OCI-LY1 (cell line): ENCODE measurements around the gene PJA2.
"Not testable (repeated sequence)": the region's sequence is repeated elsewhere in the genome, so short reads cannot be mapped to it uniquely, and the experiment has no call there.

Experiments used
- H2AFZ ChIP-seq: fragments of 200-600 bp; sonication (generic), shearing (Covaris generic); 2 replicates; pipeline ENCODE4 v1.6.0; 2014; ENCODE audit warnings: antibody characterized with exemption, mild to moderate bottlenecking, low read length
- H3F3A ChIP-seq: fragments of 200-600 bp; sonication (generic), shearing (Covaris generic); 2 replicates; pipeline ENCODE4 v1.6.0; 2014; ENCODE audit warnings: mild to moderate bottlenecking, antibody characterized with exemption, low read length, moderate library complexity; ENCODE audit not compliant: insufficient read depth
- H3K27ac ChIP-seq: fragments of 200-600 bp; sonication (generic); 2 replicates; pipeline ENCODE4 v1.5.1; 2014; ENCODE audit warnings: low read length, mixed run types, mild to moderate bottlenecking, low read depth; ENCODE audit not compliant: poor library complexity, severe bottlenecking
- H3K27me3 ChIP-seq: fragments of 200-600 bp; sonication (generic); 2 replicates; pipeline ENCODE4 v1.6.0; 2014; ENCODE audit warnings: antibody characterized with exemption, mild to moderate bottlenecking, low read length, moderate library complexity; ENCODE audit not compliant: insufficient read depth
- H3K36me3 ChIP-seq: fragments of 200-600 bp; sonication (generic); 2 replicates; pipeline ENCODE4 v1.6.1; 2014; ENCODE audit warnings: mild to moderate bottlenecking, antibody characterized with exemption, low read length, moderate library complexity, mixed read lengths; ENCODE audit not compliant: insufficient read depth
- H3K4me1 ChIP-seq: fragments of 200-600 bp; sonication (generic); 2 replicates; pipeline ENCODE4 v1.5.1; 2014; ENCODE audit warnings: mild to moderate bottlenecking, low read length, moderate library complexity; ENCODE audit not compliant: insufficient read depth, severe bottlenecking
- H3K4me2 ChIP-seq: fragments of 200-600 bp; sonication (generic), shearing (Covaris generic); 2 replicates; pipeline ENCODE4 v1.6.1; 2014; ENCODE audit warnings: low read length
- H3K4me3 ChIP-seq: fragments of 200-600 bp; sonication (generic); 2 replicates; pipeline ENCODE4 v1.5.1; 2014; ENCODE audit warnings: low read length, low read depth, mild to moderate bottlenecking, mixed read lengths; ENCODE audit not compliant: poor library complexity, severe bottlenecking
- H3K79me2 ChIP-seq: fragments of 200-600 bp; shearing (Covaris generic); 2 replicates; pipeline ENCODE4 v1.6.1; 2016; ENCODE audit warnings: mixed run types, low read length, mixed read lengths; ENCODE audit not compliant: insufficient read depth
- H3K9ac ChIP-seq: fragments of 200-600 bp; sonication (generic), shearing (Covaris generic); 2 replicates; pipeline ENCODE4 v1.6.1; 2014; ENCODE audit warnings: mild to moderate bottlenecking, low read length, mixed read lengths
- H3K9me2 ChIP-seq: fragments of 200-600 bp; sonication (generic), shearing (Covaris generic); 2 replicates; pipeline ENCODE4 v1.6.1; 2014; ENCODE audit warnings: low read depth, mild to moderate bottlenecking, low read length, mixed read lengths
- H3K9me3 ChIP-seq: fragments of 200-600 bp; shearing (Covaris generic); 2 replicates; pipeline ENCODE4 v1.6.1; 2014; ENCODE audit warnings: low read length, mixed read lengths
- H4K20me1 ChIP-seq: fragments of 200-600 bp; sonication (generic), shearing (Covaris generic); 2 replicates; pipeline ENCODE4 v1.6.0; 2016; ENCODE audit warnings: mild to moderate bottlenecking, low read length; ENCODE audit not compliant: insufficient read depth
- EZH2 ChIP-seq: fragments of 200-600 bp; sonication (generic), shearing (Covaris generic); IDR thresholded peaks from 2 replicates; pipeline ENCODE4 v1.8.0; 2017; ENCODE audit warnings: borderline replicate concordance, mixed run types, mild to moderate bottlenecking, antibody characterized with exemption, low read length, moderate library complexity, mixed read lengths
- TF ChIP-seq, protein P1 (sequence below): fragments of 200-600 bp; sonication (generic), shearing (Covaris generic); IDR thresholded peaks from 2 replicates; pipeline ENCODE4 v1.5.1; 2017; ENCODE audit warnings: mild to moderate bottlenecking, antibody characterized with exemption, low read length, moderate library complexity, mixed read lengths

PJA2 gene

DNA sequence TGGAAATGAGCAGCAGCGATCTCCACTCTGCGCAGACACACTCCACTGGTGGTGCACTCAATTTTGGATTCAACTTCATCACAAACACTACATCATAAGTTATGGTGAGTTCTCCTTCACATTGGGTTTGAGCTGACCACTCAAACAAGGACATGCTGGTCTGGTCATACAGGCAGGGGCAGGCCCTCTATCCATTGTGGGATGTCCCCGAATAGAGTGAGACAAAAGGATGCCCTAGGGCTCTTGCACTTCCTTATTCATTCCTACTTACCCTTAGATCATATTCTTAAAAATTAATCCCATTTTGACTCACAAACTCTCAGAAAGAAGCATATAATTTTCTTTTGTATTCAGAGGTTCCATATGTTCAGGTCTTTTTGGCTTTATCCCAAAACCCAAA is 16.3 kb upstream of the PJA2 start:
- H3K9ac ChIP-seq: no peak overlapping the region
- no peak overlapping the region for H3K4me3 ChIP-seq
- H3K79me2 ChIP-seq: no peaks in the 10 kb centered on the region
- no peaks in the 10 kb centered on the region for H3K4me1 ChIP-seq
- no peak overlapping the region for H3K27ac ChIP-seq
- H4K20me1 ChIP-seq: no peaks in the 10 kb centered on the region
- H2AFZ ChIP-seq: no peak overlapping the region
- H3F3A ChIP-seq: no peaks in the 10 kb centered on the region
- H3K4me2 ChIP-seq: no peak overlapping the region
- TF ChIP-seq, protein P1, sequence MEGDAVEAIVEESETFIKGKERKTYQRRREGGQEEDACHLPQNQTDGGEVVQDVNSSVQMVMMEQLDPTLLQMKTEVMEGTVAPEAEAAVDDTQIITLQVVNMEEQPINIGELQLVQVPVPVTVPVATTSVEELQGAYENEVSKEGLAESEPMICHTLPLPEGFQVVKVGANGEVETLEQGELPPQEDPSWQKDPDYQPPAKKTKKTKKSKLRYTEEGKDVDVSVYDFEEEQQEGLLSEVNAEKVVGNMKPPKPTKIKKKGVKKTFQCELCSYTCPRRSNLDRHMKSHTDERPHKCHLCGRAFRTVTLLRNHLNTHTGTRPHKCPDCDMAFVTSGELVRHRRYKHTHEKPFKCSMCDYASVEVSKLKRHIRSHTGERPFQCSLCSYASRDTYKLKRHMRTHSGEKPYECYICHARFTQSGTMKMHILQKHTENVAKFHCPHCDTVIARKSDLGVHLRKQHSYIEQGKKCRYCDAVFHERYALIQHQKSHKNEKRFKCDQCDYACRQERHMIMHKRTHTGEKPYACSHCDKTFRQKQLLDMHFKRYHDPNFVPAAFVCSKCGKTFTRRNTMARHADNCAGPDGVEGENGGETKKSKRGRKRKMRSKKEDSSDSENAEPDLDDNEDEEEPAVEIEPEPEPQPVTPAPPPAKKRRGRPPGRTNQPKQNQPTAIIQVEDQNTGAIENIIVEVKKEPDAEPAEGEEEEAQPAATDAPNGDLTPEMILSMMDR: no peak
- no peak for TF ChIP-seq EZH2
- H3K9me3 ChIP-seq: no peaks in the 10 kb centered on the region
- no peaks in the 10 kb centered on the region for H3K36me3 ChIP-seq
- no peaks in the 10 kb centered on the region for H3K9me2 ChIP-seq
- no peaks in the 10 kb centered on the region for H3K27me3 ChIP-seq

DNA sequence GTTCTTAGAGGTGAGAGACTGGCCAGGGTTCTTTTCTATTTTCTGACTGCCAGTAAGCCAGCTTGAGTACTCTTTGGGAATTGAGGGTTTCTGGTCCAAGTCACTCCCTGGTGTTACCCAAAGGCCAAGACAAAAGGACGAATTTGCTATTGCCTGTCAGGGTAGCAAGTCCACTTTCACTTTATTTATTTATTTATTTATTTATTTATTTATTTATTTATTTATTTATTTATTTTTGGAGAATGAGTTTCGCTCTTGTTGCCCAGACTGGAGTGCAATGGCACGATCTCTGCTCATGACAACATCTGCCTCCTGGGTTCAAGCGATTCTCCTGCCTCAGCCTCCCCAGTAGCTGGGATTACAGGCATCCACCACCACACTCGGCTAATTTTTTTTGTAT is 15.7 kb upstream of the PJA2 start:
- not testable (repeated sequence) for H3K9me2 ChIP-seq, H4K20me1 ChIP-seq, H3K9me3 ChIP-seq, H2AFZ ChIP-seq, H3F3A ChIP-seq, H3K27ac ChIP-seq, H3K4me2 ChIP-seq, H3K9ac ChIP-seq, H3K4me1 ChIP-seq, H3K27me3 ChIP-seq, H3K79me2 ChIP-seq, H3K4me3 ChIP-seq, H3K36me3 ChIP-seq

DNA sequence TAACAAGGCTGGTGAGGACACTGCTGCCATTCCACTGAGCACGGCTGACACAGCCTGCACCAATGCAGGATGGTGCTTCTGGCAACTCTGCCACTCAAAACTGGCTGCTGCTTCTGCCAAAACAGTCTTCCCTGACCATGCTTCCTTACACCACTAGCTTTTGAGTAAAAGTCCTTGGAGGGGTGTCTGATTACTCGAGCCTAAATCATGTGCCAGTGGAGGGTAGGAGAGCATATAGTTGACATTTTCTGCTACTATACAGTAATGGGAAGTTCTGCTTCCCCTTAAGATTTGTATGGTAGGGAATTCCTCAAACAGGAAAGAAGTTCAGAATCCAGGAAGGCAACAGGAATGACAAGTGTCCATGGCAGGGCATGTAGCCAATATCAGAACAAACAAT is 12.2 kb upstream of the PJA2 start:
- H3K9me2 ChIP-seq: no peaks in the 10 kb centered on the region
- no peak for TF ChIP-seq EZH2
- TF ChIP-seq, protein P1: no peak
- no peaks in the 10 kb centered on the region for H3K4me1 ChIP-seq
- no peaks in the 10 kb centered on the region for H3K36me3 ChIP-seq
- no peak overlapping the region for H3K9ac ChIP-seq
- H3K9me3 ChIP-seq: no peaks in the 10 kb centered on the region
- H2AFZ ChIP-seq: no peak overlapping the region
- H3K27me3 ChIP-seq: no peaks in the 10 kb centered on the region
- no peak overlapping the region for H3K4me2 ChIP-seq
- no peaks in the 10 kb centered on the region for H3F3A ChIP-seq
- H3K4me3 ChIP-seq: no peak overlapping the region
- no peak overlapping the region for H3K27ac ChIP-seq
- no peaks in the 10 kb centered on the region for H3K79me2 ChIP-seq
- no peaks in the 10 kb centered on the region for H4K20me1 ChIP-seq

DNA sequence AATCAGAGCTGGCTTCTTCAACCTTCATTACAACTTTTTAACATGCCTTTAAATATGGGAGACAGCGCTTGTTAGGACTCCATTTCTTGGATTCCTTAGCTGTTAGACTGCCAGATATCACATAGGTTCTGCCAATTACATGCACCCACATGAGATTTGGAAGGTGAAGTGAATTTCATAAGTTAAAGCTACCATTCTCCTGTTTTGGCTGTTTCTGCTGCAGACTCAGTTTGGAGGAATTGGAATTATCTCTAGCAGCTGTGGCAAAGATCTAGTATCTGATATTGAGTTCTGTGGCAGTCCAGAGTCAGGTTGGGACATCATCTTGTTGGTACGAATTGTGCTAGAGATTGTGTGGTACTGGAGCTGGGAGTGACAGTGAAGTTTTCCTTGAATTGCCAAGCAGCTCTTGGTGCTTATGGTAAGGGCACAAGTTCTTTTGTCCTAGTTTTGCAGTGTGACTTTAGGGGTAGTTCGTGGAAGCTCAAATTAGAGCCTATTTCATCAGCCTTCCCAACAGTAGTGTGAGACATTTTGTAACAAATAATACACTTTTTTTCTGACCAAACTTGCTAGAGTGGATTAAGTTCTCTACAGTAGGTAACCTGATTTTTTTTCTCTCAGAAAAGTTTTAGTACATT is 9.1 kb upstream of the PJA2 start:
- H3K27ac ChIP-seq: no peak overlapping the region
- no peak overlapping the region for H3K4me2 ChIP-seq
- no peaks in the 10 kb centered on the region for H3K79me2 ChIP-seq
- H3K27me3 ChIP-seq: no peaks in the 10 kb centered on the region
- no peak overlapping the region for H2AFZ ChIP-seq
- H3K9me2 ChIP-seq: no peaks in the 10 kb centered on the region
- H3K4me3 ChIP-seq: no peak overlapping the region
- no peaks in the 10 kb centered on the region for H3K36me3 ChIP-seq
- no peaks in the 10 kb centered on the region for H4K20me1 ChIP-seq
- no peaks in the 10 kb centered on the region for H3F3A ChIP-seq
- no peak for TF ChIP-seq EZH2
- TF ChIP-seq, protein P1: no peak
- H3K4me1 ChIP-seq: no peaks in the 10 kb centered on the region
- peaks cover 5% of the 10 kb centered on the region; the same call in 1 of the 2 replicates for H3K9me3 ChIP-seq
- no peak overlapping the region for H3K9ac ChIP-seq
